ENCODE results near the gene CAMKK1. TPM values are rescaled to one million over a fixed set of nuclear protein-coding genes. Genes with fewer than 3 reads are reported as not detected.

CAMKK1 gene
- polyA plus RNA-seq, 1 donor (not counting 4 experiments of a cell fraction or from before 2014, with no cell fraction given), result 2.5 TPM

- dilution Hi-C loops (cut with MboI; ENCODE audit: extremely low pct_ligation_motif_present, low sequenced_read_pairs), result no loop called here
- Histone ChIP-seq H4K20me1 (ENCODE audit: control insufficient read depth, extremely low read depth, insufficient read depth, low read length) (no peaks in the 10 kb centered on the region), H3K9ac (ENCODE audit: control insufficient read depth, extremely low read depth, insufficient read depth, low read length) (no peak overlapping the region), H3K27ac (ENCODE audit: control insufficient read depth, insufficient read depth, low read length) (no peak overlapping the region), H3K9me3 (ENCODE audit: control insufficient read depth, low read depth, low read length) (no peaks in the 10 kb centered on the region), H3K4me1 (ENCODE audit: control insufficient read depth, extremely low read depth, insufficient read depth, low read length) (no peaks in the 10 kb centered on the region), H3K79me2 (ENCODE audit: control insufficient read depth, insufficient read depth, low read length) (no peaks in the 10 kb centered on the region), H2AFZ (ENCODE audit: control insufficient read depth, low read length) (no peak overlapping the region), H3K27me3 (ENCODE audit: control insufficient read depth, extremely low read depth, insufficient read depth, low read length) (no peaks in the 10 kb centered on the region), H3K4me2 (ENCODE audit: control insufficient read depth, extremely low read depth, insufficient read depth, low read depth, low read length) (no peak overlapping the region), H3K4me3 (ENCODE audit: control insufficient read depth in 2 of 3, extremely low read depth in 1 of 3, insufficient read depth in 2 of 3, low read depth in 1 of 3, low read length in 3 of 3) (no peak overlapping the region), H3K36me3 (ENCODE audit: control insufficient read depth in 2 of 2, extremely low read depth in 1 of 2, insufficient read depth in 2 of 2, low read length in 2 of 2) (peaks cover 0 to 1% of the 10 kb centered on the region in 2 experiments), H3K9me1 (ENCODE audit: control insufficient read depth, extremely low read depth, insufficient read depth, low read length) (no peaks in the 10 kb centered on the region)
- no peak for DNase-seq (ENCODE audit: low read depth, low spot score)
- no peak for TF ChIP-seq EZH2 (IDR thresholded peaks at IDR 0.05; ENCODE audit: low read length)
- FAIRE-seq, result no peak
Measured at GRCh38 chr17:3866276-3866675, 26.6 kb downstream of the CAMKK1 start.

DNA sequence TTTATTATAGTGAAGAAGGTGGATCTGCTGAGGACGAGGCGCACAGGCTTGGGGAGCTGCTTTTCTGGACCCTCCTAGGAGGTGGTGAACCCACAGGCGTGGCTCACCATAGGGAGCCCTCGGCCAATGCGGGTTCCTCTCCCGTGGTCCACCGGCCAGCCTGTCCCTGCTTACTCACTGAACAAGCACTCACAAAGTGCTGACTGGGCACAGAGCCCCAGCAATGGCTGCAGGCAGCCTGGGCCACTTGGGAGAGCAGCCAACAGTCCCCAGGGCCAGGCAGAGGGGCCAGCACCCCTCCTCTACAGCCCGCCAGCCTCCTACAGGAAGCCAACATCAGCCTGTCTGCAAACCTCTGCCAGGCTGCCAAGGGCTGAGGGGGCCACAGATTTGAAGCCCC lies 27.7 kb downstream of the CAMKK1 start:
- FAIRE-seq (no peak), DNase-seq (ENCODE audit: low read depth, low spot score) (no peak)
- no peaks in the 10 kb centered on the region for H4K20me1 ChIP-seq (ENCODE audit: control insufficient read depth, extremely low read depth, insufficient read depth, low read length)
- H3K4me2 ChIP-seq (ENCODE audit: control insufficient read depth, extremely low read depth, insufficient read depth, low read depth, low read length), result no peak overlapping the region
- no peak overlapping the region for H3K9ac ChIP-seq (ENCODE audit: control insufficient read depth, extremely low read depth, insufficient read depth, low read length)
- no peaks in the 10 kb centered on the region for H3K9me3 ChIP-seq (ENCODE audit: control insufficient read depth, low read depth, low read length)
- dilution Hi-C loops (cut with MboI; ENCODE audit: extremely low pct_ligation_motif_present, low sequenced_read_pairs), result no loop called here
- TF ChIP-seq EZH2 (IDR thresholded peaks at IDR 0.05; ENCODE audit: low read length) (no peak), CTCF (optimal IDR thresholded peaks at IDR 0.05 in 1 of 3, IDR thresholded peaks at IDR 0.05 in 1 of 3, conservative IDR thresholded peaks at IDR 0.05 in 1 of 3; ENCODE audit: extremely low read depth in 1 of 3, insufficient read depth in 2 of 3, low read length in 3 of 3) (no peak)
- H3K36me3 ChIP-seq (ENCODE audit: control insufficient read depth in 2 of 2, extremely low read depth in 1 of 2, insufficient read depth in 2 of 2, low read length in 2 of 2), result peaks cover 0 to 3% of the 10 kb centered on the region in 2 experiments
- no peaks in the 10 kb centered on the region for H3K27me3 ChIP-seq (ENCODE audit: control insufficient read depth, extremely low read depth, insufficient read depth, low read length)
- no peaks in the 10 kb centered on the region for H3K9me1 ChIP-seq (ENCODE audit: control insufficient read depth, extremely low read depth, insufficient read depth, low read length)
- no peak overlapping the region for H2AFZ ChIP-seq (ENCODE audit: control insufficient read depth, low read length)
- H3K4me1 ChIP-seq (ENCODE audit: control insufficient read depth, extremely low read depth, insufficient read depth, low read length), result no peaks in the 10 kb centered on the region
- H3K79me2 ChIP-seq (ENCODE audit: control insufficient read depth, insufficient read depth, low read length), result no peaks in the 10 kb centered on the region
- no peak overlapping the region for H3K27ac ChIP-seq (ENCODE audit: control insufficient read depth, insufficient read depth, low read length)
- H3K4me3 ChIP-seq (ENCODE audit: control insufficient read depth in 2 of 3, extremely low read depth in 1 of 3, insufficient read depth in 2 of 3, low read depth in 1 of 3, low read length in 3 of 3), result no peak overlapping the region

DNA sequence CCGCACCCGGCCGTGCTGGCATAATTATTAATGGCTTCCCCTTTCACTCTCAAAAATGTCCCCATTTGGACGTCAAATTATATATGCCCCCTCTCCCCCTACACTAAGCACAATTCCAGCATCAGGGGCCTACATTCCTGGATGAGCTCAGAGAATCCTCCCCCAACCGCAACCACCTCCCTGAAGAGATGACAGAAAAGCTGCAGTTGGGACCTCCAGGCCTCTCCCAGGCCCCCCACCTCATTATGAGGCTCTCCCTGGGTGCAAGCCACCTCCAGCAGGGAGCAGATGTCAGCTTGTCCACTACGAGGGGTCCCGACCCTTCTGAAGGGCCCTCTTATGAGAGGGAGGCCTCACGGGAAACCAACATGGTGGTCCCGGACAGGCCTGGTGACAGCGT lies 28.3 kb downstream of the CAMKK1 start:
- DNase-seq (ENCODE audit: low read depth, low spot score), result no peak
- Histone ChIP-seq H3K79me2 (ENCODE audit: control insufficient read depth, insufficient read depth, low read length) (no peaks in the 10 kb centered on the region), H3K27me3 (ENCODE audit: control insufficient read depth, extremely low read depth, insufficient read depth, low read length) (no peaks in the 10 kb centered on the region), H2AFZ (ENCODE audit: control insufficient read depth, low read length) (no peak overlapping the region), H3K36me3 (ENCODE audit: control insufficient read depth in 2 of 2, extremely low read depth in 1 of 2, insufficient read depth in 2 of 2, low read length in 2 of 2) (peaks cover 0 to 3% of the 10 kb centered on the region in 2 experiments), H3K9me1 (ENCODE audit: control insufficient read depth, extremely low read depth, insufficient read depth, low read length) (no peaks in the 10 kb centered on the region), H3K9ac (ENCODE audit: control insufficient read depth, extremely low read depth, insufficient read depth, low read length) (no peak overlapping the region), H4K20me1 (ENCODE audit: control insufficient read depth, extremely low read depth, insufficient read depth, low read length) (no peaks in the 10 kb centered on the region), H3K27ac (ENCODE audit: control insufficient read depth, insufficient read depth, low read length) (no peak overlapping the region), H3K9me3 (ENCODE audit: control insufficient read depth, low read depth, low read length) (no peaks in the 10 kb centered on the region), H3K4me1 (ENCODE audit: control insufficient read depth, extremely low read depth, insufficient read depth, low read length) (no peaks in the 10 kb centered on the region), H3K4me3 (ENCODE audit: control insufficient read depth in 2 of 3, extremely low read depth in 1 of 3, insufficient read depth in 2 of 3, low read depth in 1 of 3, low read length in 3 of 3) (no peak overlapping the region), H3K4me2 (ENCODE audit: control insufficient read depth, extremely low read depth, insufficient read depth, low read depth, low read length) (no peak overlapping the region)
- dilution Hi-C loops (cut with MboI; ENCODE audit: extremely low pct_ligation_motif_present, low sequenced_read_pairs), result no loop called here
- no peak for FAIRE-seq
- TF ChIP-seq EZH2 (IDR thresholded peaks at IDR 0.05; ENCODE audit: low read length), result no peak
- TF ChIP-seq CTCF (optimal IDR thresholded peaks at IDR 0.05 in 1 of 3, IDR thresholded peaks at IDR 0.05 in 1 of 3, conservative IDR thresholded peaks at IDR 0.05 in 1 of 3; ENCODE audit: extremely low read depth in 1 of 3, insufficient read depth in 2 of 3, low read length in 3 of 3), result no peak

Measured in keratinocyte (primary cell).